HG03103 (cell line): Measurements from ENCODE around the gene KCNE2.
"Not testable (repeated sequence)": the region's sequence is repeated elsewhere in the genome, so short reads cannot be mapped to it uniquely, and the experiment has no call there.

ENCODE experiments used
- ATAC-seq: cut with Tn5 transposase; IDR thresholded peaks from one replicate; pipeline ENCODE4 v1.9.1; 2021; ENCODE audit warnings: low read depth; ENCODE audit not compliant: unreplicated experiment

The KCNE2 gene

GRCh38 chr21:34352556-34352955, 11.2 kb upstream of the KCNE2 start:
- no peak for ATAC-seq

- no peak for ATAC-seq
These were observed 10.6 kb upstream of the KCNE2 start for GRCh38 chr21:34353182-34353581.

GRCh38 chr21:34354836-34355235, 9.0 kb upstream of the KCNE2 start:
- no peak for ATAC-seq

- no peak for ATAC-seq
These were observed 8.2 kb upstream of the KCNE2 start for GRCh38 chr21:34355570-34355969.

GRCh38 chr21:34357889-34358288, 5.9 kb upstream of the KCNE2 start:
- no peak for ATAC-seq

GRCh38 chr21:34358866-34359265, 4.9 kb upstream of the KCNE2 start:
- no peak for ATAC-seq

- ATAC-seq = no peak
These were observed 3.1 kb upstream of the KCNE2 start for GRCh38 chr21:34360488-34361241.

GRCh38 chr21:34362136-34362444, 1.7 kb upstream of the KCNE2 start:
- ATAC-seq = no peak

GRCh38 chr21:34362670-34363069, 1.1 kb upstream of the KCNE2 start:
- ATAC-seq = no peak

- no peak for ATAC-seq
These were observed 1.1 kb downstream of the KCNE2 start for GRCh38 chr21:34364921-34365320.

- ATAC-seq = no peak
These were observed 2.0 kb downstream of the KCNE2 start for GRCh38 chr21:34365809-34366208.

GRCh38 chr21:34367320-34367935, 3.6 kb downstream of the KCNE2 start:
- no peak for ATAC-seq

- no peak for ATAC-seq
These were observed 5.9 kb downstream of the KCNE2 start for GRCh38 chr21:34369741-34370140.

- no peak for ATAC-seq
These were observed 8.5 kb downstream of the KCNE2 start for GRCh38 chr21:34372321-34372720.

GRCh38 chr21:34374462-34374861, 10.7 kb downstream of the KCNE2 start:
- ATAC-seq = not testable (repeated sequence)

GRCh38 chr21:34374940-34375618, 11.3 kb downstream of the KCNE2 start, which contains the start of gene SMIM11:
SMIM11 (plus strand) TSS chr21:34375507; CDS start chr21:34379505, 3,998 bp downstream.
- ATAC-seq = peak; percentile 88

- peak; percentile 46 for ATAC-seq
These were observed 11.8 kb downstream of the KCNE2 start for GRCh38 chr21:34375619-34375972.

GRCh38 chr21:34383138-34383537, 19.3 kb downstream of the KCNE2 start:
- not testable (repeated sequence) for ATAC-seq

GRCh38 chr21:34383724-34384415, 20.1 kb downstream of the KCNE2 start:
- peak; percentile 88 for ATAC-seq

GRCh38 chr21:34400522-34400921, 36.7 kb downstream of the KCNE2 start:
- not testable (repeated sequence) for ATAC-seq

- not testable (repeated sequence) for ATAC-seq
These were observed 40.9 kb downstream of the KCNE2 start for GRCh38 chr21:34404742-34405141.
